NB4 (cell line): Measurements from ENCODE around the gene AUTS2.

ENCODE experiments used
- DNase-seq: peaks from one replicate; pipeline ENCODE4 v3.0.0; 2010; ENCODE audit warnings: low read depth
- H3K4me3 ChIP-seq: one replicate; pipeline ENCODE4 v1.5.1; 2011; ENCODE audit warnings: mild to moderate bottlenecking, low read depth, low read length, moderate library complexity
- MAX ChIP-seq: IDR thresholded peaks from 2 replicates; pipeline ENCODE4 v1.6.1; 2011; ENCODE audit warnings: low read depth, low read length
- MYC ChIP-seq: IDR thresholded peaks from 2 replicates; pipeline ENCODE4 v1.6.1; 2011; ENCODE audit warnings: low read depth, low read length
- POLR2A ChIP-seq: IDR thresholded peaks from 2 replicates; pipeline ENCODE4 v1.6.1; 2011; ENCODE audit warnings: mild to moderate bottlenecking; ENCODE audit not compliant: insufficient read length; ENCODE audit errors: extremely low read depth
- TF ChIP-seq, protein P1 (sequence below): IDR thresholded peaks from one replicate; pipeline ENCODE4 v1.5.1; 2012; ENCODE audit warnings: low read depth, low read length

Gene AUTS2

GRCh38 chr7:70457883-70458680 is 859.8 kb downstream of the AUTS2 start:
- TF ChIP-seq, protein P1, sequence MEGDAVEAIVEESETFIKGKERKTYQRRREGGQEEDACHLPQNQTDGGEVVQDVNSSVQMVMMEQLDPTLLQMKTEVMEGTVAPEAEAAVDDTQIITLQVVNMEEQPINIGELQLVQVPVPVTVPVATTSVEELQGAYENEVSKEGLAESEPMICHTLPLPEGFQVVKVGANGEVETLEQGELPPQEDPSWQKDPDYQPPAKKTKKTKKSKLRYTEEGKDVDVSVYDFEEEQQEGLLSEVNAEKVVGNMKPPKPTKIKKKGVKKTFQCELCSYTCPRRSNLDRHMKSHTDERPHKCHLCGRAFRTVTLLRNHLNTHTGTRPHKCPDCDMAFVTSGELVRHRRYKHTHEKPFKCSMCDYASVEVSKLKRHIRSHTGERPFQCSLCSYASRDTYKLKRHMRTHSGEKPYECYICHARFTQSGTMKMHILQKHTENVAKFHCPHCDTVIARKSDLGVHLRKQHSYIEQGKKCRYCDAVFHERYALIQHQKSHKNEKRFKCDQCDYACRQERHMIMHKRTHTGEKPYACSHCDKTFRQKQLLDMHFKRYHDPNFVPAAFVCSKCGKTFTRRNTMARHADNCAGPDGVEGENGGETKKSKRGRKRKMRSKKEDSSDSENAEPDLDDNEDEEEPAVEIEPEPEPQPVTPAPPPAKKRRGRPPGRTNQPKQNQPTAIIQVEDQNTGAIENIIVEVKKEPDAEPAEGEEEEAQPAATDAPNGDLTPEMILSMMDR, result no peak
- TF ChIP-seq MYC (no peak), POLR2A (no peak), MAX (no peak)
- DNase-seq, result no peak
- no peak overlapping the region for H3K4me3 ChIP-seq

DNA sequence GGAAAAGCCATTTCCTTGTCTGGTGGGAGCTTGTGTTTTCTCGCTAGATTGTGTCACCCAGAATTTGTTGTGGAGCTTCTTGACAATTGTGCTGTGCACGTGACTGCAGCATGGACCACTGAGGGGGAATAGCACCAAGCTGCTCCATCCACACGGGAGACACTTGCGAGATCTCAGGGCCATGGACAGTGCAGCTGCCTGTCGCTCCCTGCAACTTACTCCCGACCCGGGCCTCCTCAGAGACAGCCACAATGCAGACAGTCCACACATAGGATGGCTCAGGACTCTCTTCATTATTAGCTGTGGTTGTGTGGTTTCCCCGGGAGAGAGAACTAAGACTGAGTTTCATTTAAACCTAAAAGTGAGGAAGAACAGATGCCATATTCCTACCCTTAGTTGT is 860.5 kb downstream of the AUTS2 start:
- H3K4me3 ChIP-seq, result no peak overlapping the region
- DNase-seq, result no peak
- TF ChIP-seq, protein P1, result no peak
- no peak for TF ChIP-seq MAX
- TF ChIP-seq POLR2A, result no peak
- TF ChIP-seq MYC, result no peak

DNA sequence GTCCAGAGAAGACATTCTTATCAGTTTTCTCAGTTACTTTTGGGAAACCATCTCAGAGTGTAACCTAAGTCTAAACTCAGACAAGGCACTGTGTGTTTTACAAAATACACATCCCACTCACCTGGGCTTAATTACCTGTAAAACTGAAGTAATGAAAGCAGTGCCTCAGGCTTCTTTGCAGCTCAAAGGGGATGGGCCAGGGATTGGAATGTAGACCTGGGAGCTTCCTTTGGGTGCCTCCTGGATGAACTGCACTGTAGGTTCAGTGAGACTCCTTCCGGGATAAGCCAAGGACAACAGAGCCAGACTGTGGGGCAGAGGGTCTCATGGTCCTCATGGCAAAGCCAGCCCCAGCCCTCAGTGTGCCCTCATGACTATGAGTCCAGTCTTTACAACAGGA is 861.3 kb downstream of the AUTS2 start:
- DNase-seq, result no peak
- H3K4me3 ChIP-seq, result no peak overlapping the region
- TF ChIP-seq POLR2A, result no peak

DNA sequence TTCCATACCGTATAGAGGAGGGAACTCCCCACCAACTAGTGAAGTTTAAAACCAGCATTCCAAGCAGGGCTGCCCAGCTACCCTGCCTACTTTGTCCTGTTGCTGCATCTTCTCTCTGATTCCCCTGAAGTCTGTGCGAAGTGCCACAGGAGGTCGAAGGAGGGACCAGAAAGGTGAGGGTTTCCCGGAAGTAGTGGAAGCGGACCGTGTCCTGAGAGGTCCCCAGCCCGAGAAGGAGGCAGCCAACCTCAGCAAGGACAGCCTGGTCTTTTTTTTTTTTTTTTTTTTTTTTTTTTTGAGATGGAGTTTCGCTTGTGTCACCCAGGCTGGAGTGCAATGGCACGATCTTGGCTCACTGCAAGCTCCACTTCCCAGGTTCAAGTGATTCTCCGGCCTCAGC is 861.8 kb downstream of the AUTS2 start:
- H3K4me3 ChIP-seq, result no peak overlapping the region
- no peak for TF ChIP-seq POLR2A
- TF ChIP-seq MAX, result no peak
- TF ChIP-seq MYC, result no peak
- TF ChIP-seq, protein P1, result no peak
- no peak for DNase-seq

DNA sequence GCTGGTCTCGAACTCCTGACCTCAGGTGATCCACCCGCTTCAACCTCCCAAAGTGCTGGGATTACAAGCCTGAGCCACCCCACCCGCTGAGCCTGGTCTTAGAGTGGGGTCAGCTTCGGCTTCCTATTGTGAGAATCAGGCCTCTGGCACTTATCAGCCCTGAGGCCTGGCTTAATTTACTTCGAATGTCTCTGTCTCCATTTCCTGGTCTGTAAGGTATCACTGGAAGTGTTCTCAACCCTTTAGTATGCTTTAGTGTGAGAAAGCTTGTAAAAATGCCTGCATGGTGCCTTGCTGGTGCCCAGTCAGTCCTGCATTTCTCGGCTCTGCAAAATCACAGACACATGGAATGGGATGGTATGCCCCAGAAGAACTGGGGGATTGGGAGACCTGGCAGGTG is 862.3 kb downstream of the AUTS2 start:
- TF ChIP-seq, protein P1, result no peak
- TF ChIP-seq POLR2A (no peak), MAX (no peak), MYC (no peak)
- DNase-seq, result no peak
- H3K4me3 ChIP-seq, result no peak overlapping the region

DNA sequence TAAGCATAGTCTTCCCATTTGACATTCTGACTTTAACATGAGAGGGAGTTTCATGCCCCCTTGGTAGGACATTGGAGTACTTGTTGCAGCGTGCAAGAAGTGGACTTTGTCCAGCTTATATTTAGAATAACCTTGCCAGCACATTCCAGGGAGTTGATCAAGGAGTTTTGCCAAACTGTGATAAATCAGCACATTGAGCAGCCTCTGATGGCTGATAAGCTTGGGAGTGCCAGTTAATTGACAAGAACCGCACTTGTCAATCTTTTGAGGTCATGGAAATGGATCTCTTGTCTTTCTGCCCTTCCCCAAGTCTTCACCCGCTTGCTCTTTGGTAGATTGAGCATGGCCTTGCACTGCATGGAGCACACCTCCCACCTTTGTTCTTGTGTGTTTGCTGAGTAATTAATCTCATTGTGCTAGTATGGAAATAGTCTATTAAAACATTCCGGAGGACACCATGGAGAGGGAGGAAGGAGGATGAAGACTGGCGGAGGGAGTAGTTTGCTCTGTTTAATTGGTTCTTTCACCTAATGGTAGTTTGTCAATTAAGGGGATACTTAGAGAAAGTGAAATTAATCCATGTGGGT is 865.2 kb downstream of the AUTS2 start:
- TF ChIP-seq POLR2A (no peak), MYC (no peak), MAX (no peak)
- TF ChIP-seq, protein P1, result no peak
- no peak overlapping the region for H3K4me3 ChIP-seq
- no peak for DNase-seq
